GM23338 (cell line): ENCODE measurements around the gene THSD4. TPM values are rescaled to one million over a fixed set of nuclear protein-coding genes. Genes with fewer than 3 reads are reported as not detected.

ENCODE experiments used
- ATAC-seq: fragments of 200-7000 bp; cut with Tn5 transposase; 3 replicates; pipeline ENCODE4 v1.9.1; 2020
- DNase-seq: peaks from one replicate; pipeline ENCODE4 v3.0.0-alpha.2; 2015; ENCODE audit warnings: low spot score
- H2AFZ ChIP-seq: fragments of 200-600 bp; sonication (generic); 2 replicates; pipeline ENCODE4 v1.8.0; 2016; ENCODE audit warnings: antibody characterized with exemption, mild to moderate bottlenecking, moderate library complexity
- H3F3A ChIP-seq: fragments of 200-600 bp; sonication (generic); replicated peaks from 2 replicates; pipeline ENCODE4 v1.8.0; 2017; ENCODE audit warnings: antibody characterized with exemption, mixed run types, low read depth
- H3K27ac ChIP-seq: fragments of 200-600 bp; sonication (generic); 2 replicates; pipeline ENCODE4 v1.6.1; 2016; ENCODE audit warnings: low read depth
- H3K27me3 ChIP-seq: fragments of 200-600 bp; sonication (generic); 2 replicates; pipeline ENCODE4 v1.8.0; 2016; ENCODE audit warnings: mild to moderate bottlenecking, mixed run types, moderate library complexity; ENCODE audit not compliant: insufficient read depth
- H3K36me3 ChIP-seq: fragments of 200-600 bp; sonication (generic); 2 replicates; pipeline ENCODE4 v1.8.0; 2016; ENCODE audit warnings: mild to moderate bottlenecking; ENCODE audit not compliant: insufficient read depth
- H3K4me1 ChIP-seq: fragments of 200-600 bp; sonication (generic); 2 replicates; pipeline ENCODE4 v1.8.0; 2016; ENCODE audit warnings: mild to moderate bottlenecking, moderate library complexity; ENCODE audit not compliant: insufficient read depth
- H3K4me2 ChIP-seq: fragments of 200-600 bp; sonication (generic); 2 replicates; pipeline ENCODE4 v1.7.1; 2017; ENCODE audit warnings: mixed run types
- H3K4me3 ChIP-seq: fragments of 200-600 bp; sonication (generic); 2 replicates; pipeline ENCODE4 v1.6.1; 2016; ENCODE audit warnings: mixed run types
- H3K79me2 ChIP-seq: fragments of 200-600 bp; sonication (generic); replicated peaks from 2 replicates; pipeline ENCODE4 v1.8.0; 2017; ENCODE audit warnings: mild to moderate bottlenecking; ENCODE audit not compliant: insufficient read depth
- H3K9me2 ChIP-seq: fragments of 200-600 bp; sonication (generic); 2 replicates; pipeline ENCODE4 v1.8.0; 2017; ENCODE audit not compliant: insufficient read depth
- H4K20me1 ChIP-seq: fragments of 200-600 bp; sonication (generic); replicated peaks from 2 replicates; pipeline ENCODE4 v1.8.0; 2017; ENCODE audit warnings: mild to moderate bottlenecking; ENCODE audit not compliant: insufficient read depth
- H3K27ac Mint-ChIP-seq: 2 replicates; pipeline ENCODE4 v1.8.0; 2020; ENCODE audit warnings: inconsistent platforms, mild to moderate bottlenecking, moderate library complexity, mixed read lengths
- H3K27me3 Mint-ChIP-seq: 3 replicates; pipeline ENCODE4 v1.8.0; 2022; ENCODE audit warnings: low read depth, mild to moderate bottlenecking, moderate library complexity, mixed read lengths, inconsistent platforms; ENCODE audit not compliant: insufficient read depth, poor library complexity
- H3K36me3 Mint-ChIP-seq: 3 replicates; pipeline ENCODE4 v1.8.0; 2021; ENCODE audit warnings: low read depth, mild to moderate bottlenecking, inconsistent platforms, moderate library complexity, mixed read lengths
- H3K4me1 Mint-ChIP-seq: 3 replicates; pipeline ENCODE4 v1.8.0; 2020; ENCODE audit warnings: mild to moderate bottlenecking, inconsistent platforms, mixed read lengths
- H3K4me3 Mint-ChIP-seq: 3 replicates; pipeline ENCODE4 v1.8.0; 2021; ENCODE audit warnings: moderate library complexity, mild to moderate bottlenecking, inconsistent platforms, mixed read lengths
- H3K9me3 Mint-ChIP-seq: 3 replicates; pipeline ENCODE4 v1.8.0; 2020; ENCODE audit warnings: moderate library complexity, mild to moderate bottlenecking, inconsistent platforms, mixed read lengths
- CREB1 ChIP-seq: fragments of 250-450 bp; sonication (Bioruptor Pico); IDR thresholded peaks from 2 replicates; pipeline ENCODE4 v1.5.0; 2020; ENCODE audit warnings: low read depth, mild to moderate bottlenecking, moderate library complexity
- CTCF ChIP-seq, 2 experiments: fragments of 200-600 bp in 1 of 2; sonication (generic) in 1 of 2; conservative IDR thresholded peaks; 2 replicates each; pipeline versions ENCODE4 v1.5.1 to v1.6.1; 2016 to 2017; ENCODE audit warnings: antibody characterized with exemption in 2 of 2, low read depth in 2 of 2, mild to moderate bottlenecking in 2 of 2, moderate library complexity in 1 of 2
- ETS1 ChIP-seq: IDR thresholded peaks from 2 replicates; pipeline ENCODE4 v1.6.1; 2016; ENCODE audit warnings: antibody characterized with exemption
- EZH2 ChIP-seq: fragments of 200-600 bp; sonication (generic); IDR thresholded peaks from one replicate; pipeline ENCODE4 v1.8.0; 2017; ENCODE audit warnings: antibody characterized with exemption, mild to moderate bottlenecking, low read depth; ENCODE audit not compliant: unreplicated experiment
- EZH2phosphoT487 ChIP-seq: fragments of 200-600 bp; sonication (generic); IDR thresholded peaks from one replicate; pipeline ENCODE4 v1.8.1; 2018; ENCODE audit warnings: antibody characterized with exemption; ENCODE audit not compliant: unreplicated experiment
- NANOG ChIP-seq: IDR thresholded peaks from 2 replicates; pipeline ENCODE4 v1.6.1; 2016; ENCODE audit warnings: antibody characterized with exemption, borderline replicate concordance
- POLR2AphosphoS5 ChIP-seq: IDR thresholded peaks from 2 replicates; pipeline ENCODE4 v1.6.1; 2016; ENCODE audit warnings: antibody characterized with exemption, low read depth
- REST ChIP-seq: IDR thresholded peaks from one replicate; pipeline ENCODE4 v1.6.1; 2018; ENCODE audit warnings: antibody characterized with exemption; ENCODE audit not compliant: unreplicated experiment
- STAT1 ChIP-seq: IDR thresholded peaks from one replicate; pipeline ENCODE4 v1.6.1; 2016; ENCODE audit warnings: antibody characterized with exemption; ENCODE audit not compliant: unreplicated experiment
- ZNF114 ChIP-seq: fragments of 250-450 bp; sonication (Bioruptor Pico); IDR thresholded peaks from 2 replicates; pipeline ENCODE4 v1.5.0; 2020; ENCODE audit warnings: mild to moderate bottlenecking, moderate library complexity
- ZNF331 ChIP-seq: fragments of 250-450 bp; sonication (Bioruptor Pico); IDR thresholded peaks from 2 replicates; pipeline ENCODE4 v1.5.0; 2020; ENCODE audit warnings: low read depth, mild to moderate bottlenecking, moderate library complexity
- polyA plus RNA-seq: library from polyadenylated mRNA; unstranded; fragments of >200 nt; fragmentation: Nextera tagmentation; extraction: Ambion mirVana; gene quantifications from 2 replicates; pipeline ENCODE4 v1.2.1, GENCODE V29; 2016
- total RNA-seq: library from RNA; depleted of rRNA; stranded (reverse); fragments of >200 nt; shearing (Covaris generic); gene quantifications from 2 replicates; pipeline ENCODE4 v1.2.3, GENCODE V29; 2014

THSD4 gene
- total and polyA plus RNA-seq, 2 experiments from 2014 or later, result 2.0 to 7.4 TPM

- H3K9me3 Mint-ChIP-seq, result no peaks in the 10 kb centered on the region
These were observed 175.8 kb downstream of the THSD4 start for GRCh38 chr15:71290881-71291635.

GRCh38 chr15:71291723-71292122, 176.5 kb downstream of the THSD4 start:
- no peak for DNase-seq
- Mint-ChIP-seq H3K27ac (no peak overlapping the region), H3K4me1 (peaks cover 2% of the 10 kb centered on the region; the same call in 2 of the 3 replicates), H3K4me3 (no peak overlapping the region), H3K36me3 (peaks cover 2% of the 10 kb centered on the region; the same call in 1 of the 3 replicates), H3K9me3 (no peaks in the 10 kb centered on the region), H3K27me3 (no peaks in the 10 kb centered on the region)
- H3F3A ChIP-seq, result no peaks in the 10 kb centered on the region
- no peak overlapping the region for H3K4me2 ChIP-seq
- H3K27me3 ChIP-seq, result no peaks in the 10 kb centered on the region
- H3K36me3 ChIP-seq, result no peaks in the 10 kb centered on the region
- no peak overlapping the region for H3K4me3 ChIP-seq
- no peaks in the 10 kb centered on the region for H4K20me1 ChIP-seq
- H2AFZ ChIP-seq, result no peak overlapping the region
- H3K79me2 ChIP-seq, result no peaks in the 10 kb centered on the region
- H3K9me2 ChIP-seq, result peaks cover 5% of the 10 kb centered on the region; the same call in 1 of the 2 replicates
- H3K4me1 ChIP-seq, result no peaks in the 10 kb centered on the region; the same call in 1 of the 2 replicates
- H3K27ac ChIP-seq, result no peak overlapping the region
- ATAC-seq, result no peak
- TF ChIP-seq NANOG (no peak), ZNF331 (CRISPR knock-in tag) (no peak), EZH2 (no peak), CTCF (conservative IDR thresholded peaks at IDR 0.05; ENCODE audit: low read depth in 2 of 2) (no peak), EZH2phosphoT487 (no peak), REST (no peak), STAT1 (no peak), POLR2AphosphoS5 (no peak), ETS1 (no peak), CREB1 (no peak), ZNF114 (no peak)

More at GRCh38 chr15:71290881-71291635, 175.8 kb downstream of the THSD4 start:
- no peak overlapping the region for H3K4me2 ChIP-seq
- no peaks in the 10 kb centered on the region for H3K27me3 Mint-ChIP-seq
- no peak overlapping the region for H3K27ac Mint-ChIP-seq
- no peaks in the 10 kb centered on the region for H3K79me2 ChIP-seq
- no peaks in the 10 kb centered on the region for H3K27me3 ChIP-seq
- ATAC-seq, result no peak
- H4K20me1 ChIP-seq, result no peaks in the 10 kb centered on the region
- H3K4me1 ChIP-seq, result no peaks in the 10 kb centered on the region; the same call in 1 of the 2 replicates
- H3K4me3 Mint-ChIP-seq, result no peak overlapping the region
- H3K27ac ChIP-seq, result no peak overlapping the region
- no peaks in the 10 kb centered on the region for H3F3A ChIP-seq
- no peaks in the 10 kb centered on the region for H3K36me3 ChIP-seq
- no peak overlapping the region for H2AFZ ChIP-seq
- peaks cover 5% of the 10 kb centered on the region; the same call in 1 of the 2 replicates for H3K9me2 ChIP-seq
- no peak for TF ChIP-seq NANOG
- DNase-seq, result no peak
- H3K36me3 Mint-ChIP-seq, result peaks cover 2% of the 10 kb centered on the region; the same call in 1 of the 3 replicates
- H3K4me3 ChIP-seq, result no peak overlapping the region
- H3K4me1 Mint-ChIP-seq, result peaks cover 2% of the 10 kb centered on the region; the same call in 2 of the 3 replicates
